Astrocyte of the cerebellum (primary cell): ENCODE data around the gene CNTD1.

Experiments used
- DNase-seq: peaks from one replicate; pipeline ENCODE4 v3.0.0-alpha.2; 2011; ENCODE audit warnings: low read depth
- H3K4me3 ChIP-seq: 2 replicates; pipeline ENCODE4 v1.5.1; 2011; ENCODE audit warnings: mild to moderate bottlenecking, low read depth, low read length, moderate library complexity
- CTCF ChIP-seq: IDR thresholded peaks from 2 replicates; pipeline ENCODE4 v1.5.1; 2012; ENCODE audit warnings: low read length, low read depth, moderate library complexity, mild to moderate bottlenecking; ENCODE audit errors: missing control alignments
- in situ Hi-C: cut with HindIII; loops from 2 replicates; pipeline ENCODE4 v1.10.0; 2017; ENCODE audit warnings: low sequenced_read_pairs

The CNTD1 gene

DNA sequence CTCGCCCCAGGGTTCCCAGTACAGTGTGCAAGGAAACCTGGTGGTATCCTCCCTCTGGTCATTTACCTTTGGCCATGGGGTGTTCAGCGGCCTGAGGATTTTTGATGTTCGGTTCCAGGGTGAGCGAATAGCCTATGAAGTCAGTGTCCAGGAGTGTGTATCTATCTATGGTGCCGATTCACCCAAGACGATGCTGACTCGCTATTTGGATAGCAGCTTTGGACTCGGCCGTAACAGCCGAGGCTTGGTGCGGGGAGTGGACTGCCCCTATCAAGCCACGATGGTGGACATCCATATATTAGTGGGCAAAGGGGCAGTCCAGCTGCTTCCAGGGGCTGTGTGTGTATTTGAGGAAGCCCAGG, 46.9 kb downstream of the CNTD1 start:
- no peak overlapping the region for H3K4me3 ChIP-seq
- DNase-seq, result no peak
- TF ChIP-seq CTCF, result no peak
- in situ Hi-C loops, result no loop called here

- DNase-seq, result no peak
- no peak overlapping the region for H3K4me3 ChIP-seq
- in situ Hi-C loops, result no loop called here
- TF ChIP-seq CTCF, result no peak
Measured at GRCh38 chr17:42845918-42846593, 47.4 kb downstream of the CNTD1 start.

GRCh38 chr17:42846594-42847280, 48.1 kb downstream of the CNTD1 start:
- no peak overlapping the region for H3K4me3 ChIP-seq
- TF ChIP-seq CTCF, result no peak
- no peak for DNase-seq
- in situ Hi-C loops, result no loop called here

DNA sequence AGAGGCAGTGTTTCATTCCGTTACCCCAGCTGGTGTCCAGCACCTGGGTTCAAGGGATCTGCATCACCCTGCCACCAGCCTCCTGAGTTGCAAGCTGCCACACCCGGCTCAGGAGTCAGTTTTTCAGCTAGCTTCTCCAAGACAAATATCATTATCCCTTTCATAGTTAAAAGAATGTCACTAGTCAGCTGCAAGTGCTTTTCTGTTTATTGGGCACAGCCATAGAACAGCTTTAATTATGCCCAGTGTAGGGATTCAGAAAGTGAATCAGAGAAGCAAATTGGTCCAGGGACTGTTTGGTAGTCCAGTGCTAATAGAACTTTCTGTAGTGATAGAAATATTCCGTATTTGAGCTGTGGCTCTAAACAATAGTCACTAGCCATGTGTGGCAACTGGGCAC, 49.4 kb downstream of the CNTD1 start:
- H3K4me3 ChIP-seq, result no peak overlapping the region
- in situ Hi-C loops, result no loop called here
- no peak for TF ChIP-seq CTCF
- no peak for DNase-seq

DNA sequence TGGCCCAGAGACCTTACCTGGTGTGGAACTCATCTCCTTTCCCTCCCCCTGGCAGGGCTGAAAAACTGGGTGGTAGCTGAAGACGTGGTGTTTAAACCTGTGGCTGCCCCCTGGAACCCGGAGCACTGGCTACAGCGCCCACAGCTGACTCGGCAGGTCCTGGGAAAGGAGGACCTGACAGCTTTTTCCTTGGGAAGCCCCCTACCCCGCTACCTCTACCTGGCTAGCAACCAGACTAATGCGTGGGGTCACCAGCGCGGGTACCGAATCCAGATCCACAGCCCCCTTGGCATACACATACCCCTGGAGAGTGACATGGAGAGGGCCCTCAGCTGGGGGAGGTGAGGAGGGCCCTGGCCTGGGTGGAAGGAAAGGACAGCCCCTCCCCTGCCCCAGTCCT, 50.4 kb downstream of the CNTD1 start:
- H3K4me3 ChIP-seq, result no peak overlapping the region
- TF ChIP-seq CTCF, result no peak
- in situ Hi-C loops, result no loop called here
- DNase-seq, result no peak

GRCh38 chr17:42849451-42850181, 51.0 kb downstream of the CNTD1 start:
- H3K4me3 ChIP-seq, result no peak overlapping the region
- in situ Hi-C loops, result no loop called here
- no peak for DNase-seq
- TF ChIP-seq CTCF, result no peak
